GM10266 (cell line): Measurements from ENCODE around the gene CDH8.

Experiments
- DNase-seq: peaks from one replicate; pipeline ENCODE4 v3.0.0; 2012; ENCODE audit errors: extremely low spot score
- TF ChIP-seq, protein P1 (sequence below): IDR thresholded peaks from 2 replicates; pipeline ENCODE4 v1.5.1; 2012; ENCODE audit warnings: mild to moderate bottlenecking, low read depth; ENCODE audit not compliant: control insufficient read depth, insufficient read depth; ENCODE audit errors: missing control alignments

The CDH8 gene

DNA sequence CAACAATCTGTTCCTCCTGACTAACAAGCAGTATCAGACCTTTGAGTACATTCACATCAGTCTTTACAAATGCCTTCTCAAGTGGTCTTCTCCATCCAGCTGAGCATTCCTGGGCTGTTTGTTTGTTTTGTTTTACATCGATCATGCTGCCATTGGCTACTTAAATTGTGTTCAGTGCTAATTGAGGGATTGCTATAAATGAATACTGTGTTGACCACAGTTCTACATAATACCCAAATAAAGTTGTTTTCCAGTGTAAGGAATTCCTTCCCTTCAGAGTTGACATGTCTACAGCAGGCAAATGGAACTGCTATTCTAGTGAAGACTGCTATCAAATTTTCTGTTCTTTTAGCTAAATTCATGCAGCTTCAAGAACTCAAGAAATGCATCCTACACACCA is 3.2 kb downstream of the CDH8 start:
- TF ChIP-seq, protein P1, sequence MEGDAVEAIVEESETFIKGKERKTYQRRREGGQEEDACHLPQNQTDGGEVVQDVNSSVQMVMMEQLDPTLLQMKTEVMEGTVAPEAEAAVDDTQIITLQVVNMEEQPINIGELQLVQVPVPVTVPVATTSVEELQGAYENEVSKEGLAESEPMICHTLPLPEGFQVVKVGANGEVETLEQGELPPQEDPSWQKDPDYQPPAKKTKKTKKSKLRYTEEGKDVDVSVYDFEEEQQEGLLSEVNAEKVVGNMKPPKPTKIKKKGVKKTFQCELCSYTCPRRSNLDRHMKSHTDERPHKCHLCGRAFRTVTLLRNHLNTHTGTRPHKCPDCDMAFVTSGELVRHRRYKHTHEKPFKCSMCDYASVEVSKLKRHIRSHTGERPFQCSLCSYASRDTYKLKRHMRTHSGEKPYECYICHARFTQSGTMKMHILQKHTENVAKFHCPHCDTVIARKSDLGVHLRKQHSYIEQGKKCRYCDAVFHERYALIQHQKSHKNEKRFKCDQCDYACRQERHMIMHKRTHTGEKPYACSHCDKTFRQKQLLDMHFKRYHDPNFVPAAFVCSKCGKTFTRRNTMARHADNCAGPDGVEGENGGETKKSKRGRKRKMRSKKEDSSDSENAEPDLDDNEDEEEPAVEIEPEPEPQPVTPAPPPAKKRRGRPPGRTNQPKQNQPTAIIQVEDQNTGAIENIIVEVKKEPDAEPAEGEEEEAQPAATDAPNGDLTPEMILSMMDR = no peak
- DNase-seq = no peak

DNA sequence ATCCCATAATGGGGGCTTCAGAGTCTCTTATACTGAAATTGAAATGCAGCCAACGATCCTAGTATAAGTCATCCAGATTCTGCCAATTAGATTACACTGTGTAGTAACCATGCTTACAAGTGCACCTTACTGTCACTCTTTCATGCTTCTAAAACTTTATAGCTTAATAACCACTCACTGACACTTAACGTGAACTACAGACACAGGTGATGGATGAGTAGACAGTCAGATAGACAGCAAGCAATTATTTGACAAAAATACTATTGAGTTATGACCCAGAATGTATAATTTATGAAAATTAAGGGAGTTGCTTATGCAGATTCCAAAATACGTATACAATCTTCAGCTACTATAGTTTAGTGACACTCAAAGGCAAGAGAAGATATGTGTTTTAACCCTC is 6.3 kb downstream of the CDH8 start:
- TF ChIP-seq, protein P1 = no peak
- no peak for DNase-seq

DNA sequence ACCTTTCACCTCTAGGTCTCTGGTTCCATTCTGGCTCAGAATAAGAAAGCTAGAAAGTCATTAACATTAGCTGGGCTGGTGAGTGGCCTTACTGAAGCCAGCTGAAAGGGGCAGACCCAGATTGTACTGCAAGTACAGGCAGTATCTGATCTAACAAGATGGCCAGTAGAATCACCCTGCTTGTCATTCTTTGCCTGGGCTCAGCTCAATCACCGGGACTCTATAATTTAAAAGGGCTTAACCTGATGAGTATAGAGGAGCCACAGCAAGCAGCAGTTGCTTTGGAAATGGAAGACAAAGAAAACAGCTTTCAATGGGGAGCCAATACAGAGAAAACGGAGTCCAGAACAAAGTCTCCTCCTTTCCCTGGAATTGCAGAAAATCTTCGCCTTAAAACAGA is 13.6 kb downstream of the CDH8 start:
- TF ChIP-seq, protein P1 = no peak
- no peak for DNase-seq

DNA sequence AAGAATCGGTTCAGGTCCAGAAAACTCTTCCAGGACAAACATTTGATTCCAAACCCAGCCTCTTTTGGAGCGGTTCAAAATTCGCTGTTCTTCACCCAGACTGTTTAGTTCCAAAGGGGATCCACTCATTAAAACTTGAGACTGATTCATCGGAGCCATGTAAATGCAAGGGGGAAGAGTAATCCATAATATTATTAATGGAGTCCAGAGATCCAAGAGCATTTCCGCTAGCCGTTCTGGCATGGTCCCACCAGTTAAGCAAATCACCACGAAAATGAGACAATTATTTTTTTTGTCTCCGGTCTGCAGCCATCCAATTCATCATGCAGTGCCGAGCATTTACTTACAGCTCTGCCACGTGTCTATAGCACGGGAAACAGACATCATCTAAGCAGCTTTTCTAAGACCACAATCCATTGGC is 15.1 kb downstream of the CDH8 start:
- TF ChIP-seq, protein P1 = no peak
- no peak for DNase-seq

DNA sequence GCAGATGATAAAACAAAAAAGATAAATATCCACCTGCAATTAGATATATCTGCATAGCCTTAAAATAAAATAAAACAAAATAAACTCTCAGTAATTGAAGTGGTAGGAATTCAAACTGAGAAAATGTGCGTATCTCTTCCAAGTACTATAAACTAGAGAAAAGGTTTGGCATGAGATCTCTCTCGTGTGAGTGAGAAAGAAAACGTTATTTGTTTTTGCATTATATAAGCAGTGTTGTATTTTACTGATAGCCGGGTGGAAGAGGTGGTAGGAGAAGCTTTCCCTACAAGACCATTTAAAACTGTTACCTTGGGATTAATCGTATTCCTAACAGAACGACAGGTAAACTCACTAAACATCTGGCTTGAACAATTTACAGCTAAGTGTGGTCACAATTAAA is 15.6 kb downstream of the CDH8 start:
- no peak for DNase-seq
- TF ChIP-seq, protein P1 = no peak

DNA sequence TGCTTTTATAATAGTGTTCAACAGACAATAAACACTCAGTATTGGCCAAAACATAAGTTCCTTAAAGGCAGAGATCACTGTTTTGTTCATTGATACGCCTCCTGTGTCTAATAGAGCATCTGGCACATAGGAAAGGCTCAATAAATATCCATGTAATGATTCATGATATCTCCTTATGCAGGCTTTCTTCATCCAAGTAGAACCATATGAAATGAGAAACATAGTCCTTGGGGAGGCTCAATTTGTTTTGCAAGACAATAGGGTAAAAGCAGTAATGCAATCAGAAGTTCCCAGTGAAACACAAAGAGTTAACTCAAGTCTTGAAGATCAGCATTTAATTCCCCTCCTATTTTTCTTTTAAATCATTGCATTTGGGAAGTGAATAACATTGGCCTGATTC is 16.4 kb downstream of the CDH8 start:
- TF ChIP-seq, protein P1 = no peak
- no peak for DNase-seq

DNA sequence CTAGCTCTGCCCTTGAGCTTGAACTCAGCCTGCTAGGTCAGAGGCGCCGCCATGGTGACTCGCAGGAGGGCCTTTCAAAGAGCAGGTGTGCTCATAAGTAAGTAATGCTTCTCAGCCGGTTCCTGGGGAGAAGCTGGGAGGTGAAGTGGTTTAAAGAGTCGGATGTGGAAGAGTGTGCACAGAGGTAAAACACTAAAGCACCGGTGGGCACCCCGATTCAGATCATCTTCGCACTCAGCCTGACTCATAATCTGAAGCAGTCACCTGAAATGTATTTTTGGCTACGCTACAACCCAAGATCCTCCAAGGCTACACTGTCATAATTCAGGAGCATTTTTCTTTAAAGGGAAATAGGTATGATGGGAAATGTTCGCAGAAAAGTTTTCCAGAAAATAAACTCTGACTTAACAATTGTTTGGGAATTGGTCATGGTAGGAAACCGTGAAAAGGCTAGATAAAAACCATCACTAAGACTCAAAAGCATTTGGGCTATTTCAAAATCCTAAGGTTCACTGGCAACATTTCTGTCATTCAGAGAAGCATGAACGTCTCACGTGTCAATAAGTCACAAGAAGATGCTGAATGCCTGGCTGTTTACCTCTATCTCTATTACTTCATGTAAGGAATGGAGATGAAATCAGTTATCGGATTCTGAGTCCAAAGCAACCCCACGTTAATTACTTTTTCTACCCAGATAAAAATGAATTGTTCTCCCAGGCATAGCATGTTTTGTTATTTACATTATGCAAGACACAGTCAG is 17.8 kb downstream of the CDH8 start:
- TF ChIP-seq, protein P1 = no peak
- no peak for DNase-seq
